GM23248 (cell line): ENCODE results near the gene CHTF18. TPM values are rescaled to one million over a fixed set of nuclear protein-coding genes. Genes with fewer than 3 reads are reported as not detected.

Experiments
- DNase-seq: peaks from one replicate; pipeline ENCODE4 v3.0.0-alpha.2; 2015
- H2AFZ ChIP-seq: fragments of 200-600 bp; sonication (generic); 2 replicates; pipeline ENCODE4 v1.6.1; 2016; ENCODE audit warnings: antibody characterized with exemption
- H3F3A ChIP-seq: fragments of 200-600 bp; sonication (generic); 2 replicates; pipeline ENCODE4 v1.6.1; 2016; ENCODE audit warnings: mild to moderate bottlenecking, antibody characterized with exemption, mixed run types; ENCODE audit not compliant: insufficient read depth
- H3K27ac ChIP-seq: fragments of 200-600 bp; sonication (generic); 2 replicates; pipeline ENCODE4 v1.5.1; 2016; ENCODE audit warnings: mild to moderate bottlenecking
- H3K27me3 ChIP-seq: fragments of 200-600 bp; sonication (generic); replicated peaks from 2 replicates; pipeline ENCODE4 v1.6.1; 2016; ENCODE audit warnings: mild to moderate bottlenecking; ENCODE audit not compliant: insufficient read depth
- H3K36me3 ChIP-seq: fragments of 200-600 bp; sonication (generic); 2 replicates; pipeline ENCODE4 v1.6.1; 2016; ENCODE audit warnings: low read depth, mild to moderate bottlenecking
- H3K4me1 ChIP-seq: fragments of 200-600 bp; sonication (generic); 2 replicates; pipeline ENCODE4 v1.6.1; 2016; ENCODE audit warnings: mild to moderate bottlenecking; ENCODE audit not compliant: insufficient read depth
- H3K4me2 ChIP-seq: fragments of 200-600 bp; sonication (generic); one replicate; pipeline ENCODE4 v1.6.1; 2016; ENCODE audit warnings: mild to moderate bottlenecking; ENCODE audit not compliant: unreplicated experiment
- H3K4me3 ChIP-seq: fragments of 200-600 bp; sonication (generic); 2 replicates; pipeline ENCODE4 v1.5.1; 2016; ENCODE audit warnings: mild to moderate bottlenecking
- H3K79me2 ChIP-seq: fragments of 200-600 bp; sonication (generic); 2 replicates; pipeline ENCODE4 v1.6.1; 2016; ENCODE audit warnings: mild to moderate bottlenecking; ENCODE audit not compliant: insufficient read depth
- H3K9ac ChIP-seq: fragments of 200-600 bp; sonication (generic); 2 replicates; pipeline ENCODE4 v1.6.1; 2016; ENCODE audit warnings: mild to moderate bottlenecking
- H3K9me2 ChIP-seq: fragments of 200-600 bp; sonication (generic); 2 replicates; pipeline ENCODE4 v1.6.1; 2016; ENCODE audit warnings: mixed run types, mild to moderate bottlenecking, moderate library complexity; ENCODE audit not compliant: insufficient read depth
- H3K9me3 ChIP-seq: fragments of 200-600 bp; sonication (generic); one replicate; pipeline ENCODE4 v1.6.1; 2017; ENCODE audit warnings: low read depth
- H4K20me1 ChIP-seq: fragments of 200-600 bp; sonication (generic); 2 replicates; pipeline ENCODE4 v1.6.0; 2016; ENCODE audit not compliant: insufficient read depth
- EZH2 ChIP-seq: fragments of 200-600 bp; sonication (generic); IDR thresholded peaks from 2 replicates; pipeline ENCODE4 v1.6.1; 2018; ENCODE audit warnings: antibody characterized with exemption, mild to moderate bottlenecking; ENCODE audit not compliant: insufficient read depth, poor library complexity, severe bottlenecking
- EZH2phosphoT487 ChIP-seq: fragments of 200-600 bp; sonication (generic); IDR thresholded peaks from 2 replicates; pipeline ENCODE4 v1.6.1; 2018; ENCODE audit warnings: antibody characterized with exemption, moderate library complexity, mild to moderate bottlenecking, low read depth; ENCODE audit not compliant: insufficient read depth
- WGBS, 2 experiments: methylation state at CpG; one replicate each; pipeline ENCODE4 v1.1.6; 2015 to 2017; ENCODE audit warnings: low lambda C conversion rate in 2 of 2, low coverage in 1 of 2; ENCODE audit errors: missing lambda C conversion rate in 2 of 2; 5-methylcytosine and 5-hydroxymethylcytosine counted together
- in situ Hi-C: fragments of 300-500 bp; cut with MboI; formaldehyde crosslinking; loops from 2 replicates; pipeline ENCODE4 v1.15.0; 2020
- polyA plus RNA-seq: library from polyadenylated mRNA; unstranded; fragments of >200 nt; fragmentation: Nextera tagmentation; extraction: Ambion mirVana; gene quantifications from 2 replicates; pipeline ENCODE4 v1.2.1, GENCODE V29; 2016
- total RNA-seq: library from RNA; depleted of rRNA; stranded (reverse); fragments of >200 nt; shearing (Covaris generic); gene quantifications from 2 replicates; pipeline ENCODE4 v1.2.3, GENCODE V29; 2014

The CHTF18 gene
- total and polyA plus RNA-seq, 2 experiments from 2014 or later, result 8.8 to 13.1 TPM

- H3K4me1 ChIP-seq, result peaks cover under 1% of the 10 kb centered on the region; the same call in 1 of the 2 replicates
- no peak overlapping the region for H3K4me2 ChIP-seq
- H2AFZ ChIP-seq, result no peak overlapping the region
- TF ChIP-seq EZH2 (no peak), EZH2phosphoT487 (no peak)
- no peaks in the 10 kb centered on the region for H3F3A ChIP-seq
- H3K27ac ChIP-seq, result no peak overlapping the region
- H3K9ac ChIP-seq, result no peak overlapping the region
- no peaks in the 10 kb centered on the region for H3K79me2 ChIP-seq
- no peaks in the 10 kb centered on the region for H3K9me2 ChIP-seq
- H3K27me3 ChIP-seq, result peaks cover 27% of the 10 kb centered on the region
- 88 to 90% methylated on average over 12 of the region's 12 CpGs for WGBS, 2 experiments
- no peak for DNase-seq
- H4K20me1 ChIP-seq, result no peaks in the 10 kb centered on the region
- no peaks in the 10 kb centered on the region for H3K9me3 ChIP-seq
- no peaks in the 10 kb centered on the region for H3K36me3 ChIP-seq
- in situ Hi-C loops, result loop anchor here (25.0 kb wide), 1 partner anchor 242 kb away; the partner anchor contains the start of gene SSTR5
- H3K4me3 ChIP-seq, result no peak overlapping the region
These were observed 32.3 kb downstream of the CHTF18 start for GRCh38 chr16:820748-821147.

- Histone ChIP-seq H3K4me3 (no peak overlapping the region), H3K9me3 (no peaks in the 10 kb centered on the region), H3K27me3 (peaks cover 31% of the 10 kb centered on the region), H3K27ac (no peak overlapping the region), H4K20me1 (no peaks in the 10 kb centered on the region), H3K36me3 (no peaks in the 10 kb centered on the region), H3K4me1 (no peaks in the 10 kb centered on the region), H3K4me2 (no peak overlapping the region), H3K9me2 (no peaks in the 10 kb centered on the region), H3F3A (no peaks in the 10 kb centered on the region), H2AFZ (no peak overlapping the region), H3K9ac (no peak overlapping the region), H3K79me2 (no peaks in the 10 kb centered on the region)
- WGBS, 2 experiments, result 49 to 50% methylated on average over 13 of the region's 13 CpGs
- TF ChIP-seq EZH2phosphoT487 (no peak), EZH2 (no peak)
- no peak for DNase-seq
- in situ Hi-C loops, result loop anchor here (25.0 kb wide), 1 partner anchor 241 kb away; the partner anchor contains the start of gene SSTR5
These were observed 33.3 kb downstream of the CHTF18 start for GRCh38 chr16:821751-822150.

DNA sequence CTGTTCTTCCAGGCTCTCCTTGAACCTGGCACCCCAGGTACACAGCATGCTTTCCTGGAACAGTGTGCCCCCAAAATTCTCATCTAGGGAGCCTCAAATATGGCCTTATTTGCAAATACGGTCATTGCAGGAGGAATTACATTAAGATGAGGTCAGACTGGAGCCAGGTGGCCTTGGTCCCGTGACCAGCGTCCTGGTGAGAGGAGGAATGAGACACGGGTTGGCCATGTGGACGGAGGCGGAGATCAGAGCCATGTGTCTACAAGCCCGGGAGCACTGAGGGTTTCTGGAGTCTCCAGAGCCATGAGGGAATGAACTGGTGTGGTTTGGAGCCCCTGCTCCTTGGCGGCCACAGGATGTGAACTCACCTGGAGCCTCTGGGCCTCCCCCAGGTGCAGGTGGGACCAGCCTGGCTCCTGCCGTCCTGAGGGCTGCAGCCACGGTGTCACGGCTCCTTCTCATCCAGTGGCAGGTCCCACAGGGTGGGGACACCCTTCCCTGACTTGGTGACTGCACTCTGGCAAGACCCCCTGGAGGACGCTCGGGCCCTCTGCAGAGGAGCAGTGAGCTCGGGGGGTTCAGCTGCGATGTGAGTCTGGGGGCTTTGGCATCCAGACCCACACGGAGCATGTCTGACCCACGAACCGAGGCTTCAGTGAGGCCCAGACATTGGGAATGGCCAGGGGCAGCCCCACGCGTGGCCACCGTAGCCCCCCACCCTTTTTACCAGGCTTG lies 33.9 kb downstream of the CHTF18 start:
- H3K4me1 ChIP-seq, result no peaks in the 10 kb centered on the region
- in situ Hi-C loops, result loop anchor here (25.0 kb wide), 1 partner anchor 240 kb away; the partner anchor contains the start of gene SSTR5
- H3K4me2 ChIP-seq, result no peak overlapping the region
- DNase-seq, result no peak
- H3K4me3 ChIP-seq, result no peak overlapping the region
- H3F3A ChIP-seq, result no peaks in the 10 kb centered on the region
- no peaks in the 10 kb centered on the region for H3K36me3 ChIP-seq
- H3K27ac ChIP-seq, result no peak overlapping the region
- H3K9me3 ChIP-seq, result no peaks in the 10 kb centered on the region
- no peaks in the 10 kb centered on the region for H3K79me2 ChIP-seq
- H4K20me1 ChIP-seq, result no peaks in the 10 kb centered on the region
- WGBS, 2 experiments, result 76% methylated on average over 21 of the region's 21 CpGs
- H3K9ac ChIP-seq, result no peak overlapping the region
- H3K9me2 ChIP-seq, result no peaks in the 10 kb centered on the region
- TF ChIP-seq EZH2phosphoT487, result no peak
- no peak for TF ChIP-seq EZH2
- H3K27me3 ChIP-seq, result peaks cover 26% of the 10 kb centered on the region
- H2AFZ ChIP-seq, result no peak overlapping the region

GRCh38 chr16:822909-823297 lies 34.5 kb downstream of the CHTF18 start:
- Histone ChIP-seq H2AFZ (no peak overlapping the region), H3K27ac (no peak overlapping the region), H3K36me3 (no peaks in the 10 kb centered on the region), H3K4me3 (no peak overlapping the region), H3K4me1 (no peaks in the 10 kb centered on the region), H3K4me2 (no peak overlapping the region), H4K20me1 (no peaks in the 10 kb centered on the region), H3K79me2 (no peaks in the 10 kb centered on the region), H3K9me3 (no peaks in the 10 kb centered on the region), H3F3A (no peaks in the 10 kb centered on the region), H3K27me3 (peaks cover 21% of the 10 kb centered on the region), H3K9ac (no peak overlapping the region), H3K9me2 (no peaks in the 10 kb centered on the region)
- WGBS, 2 experiments, result 69 to 77% methylated on average over 9 of the region's 9 CpGs
- in situ Hi-C loops, result loop anchor here (25.0 kb wide), 1 partner anchor 239 kb away; the partner anchor contains the start of gene SSTR5
- DNase-seq, result no peak
- TF ChIP-seq EZH2phosphoT487 (no peak), EZH2 (no peak)
